ENCODE results near the gene TMEM14A. TPM values are rescaled to one million over a fixed set of nuclear protein-coding genes. Genes with fewer than 3 reads are reported as not detected.
"Not testable (repeated sequence)": the region's sequence is repeated elsewhere in the genome, so short reads cannot be mapped to it uniquely, and the experiment has no call there.

TMEM14A gene
- total and polyA plus RNA-seq, 3 donors from 2014 or later: 23.7 to 33.4 (median 27.4) TPM

GRCh38 chr6:52712136-52712535, 41.2 kb downstream of the TMEM14A start:
- Histone ChIP-seq H3K36me3 (ENCODE audit: low read depth, missing control alignments) (no peaks in the 10 kb centered on the region), H3K4me1 (peaks cover 5% of the 10 kb centered on the region), H3K27ac (no peak overlapping the region), H3K27me3 (no peaks in the 10 kb centered on the region), H3K9me3 (no peaks in the 10 kb centered on the region), H3K4me3 (no peak overlapping the region)
- TF ChIP-seq POLR2A (IDR thresholded peaks at IDR 0.05) (no peak), CTCF (IDR thresholded peaks at IDR 0.05) (no peak)
- intact Hi-C loops (cut with DNase I; ENCODE audit: low total_unique reads): no loop called here
- 89 to 91% methylated on average over 2 of the region's 2 CpGs for WGBS, 2 donors
- no peak for DNase-seq

GRCh38 chr6:52714761-52715160, 43.8 kb downstream of the TMEM14A start:
- H3K4me3 ChIP-seq; H3K27me3 ChIP-seq; H3K4me1 ChIP-seq; intact Hi-C loops (cut with DNase I; ENCODE audit: low total_unique reads); H3K27ac ChIP-seq; H3K36me3 ChIP-seq (ENCODE audit: low read depth, missing control alignments); DNase-seq; H3K9me3 ChIP-seq: not testable (repeated sequence)
- WGBS, 2 donors: 90 to 93% methylated on average over 9 of the region's 9 CpGs

- intact Hi-C loops (cut with DNase I; ENCODE audit: low total_unique reads): no loop called here
- Histone ChIP-seq H3K4me3 (no peak overlapping the region), H3K27ac (no peak overlapping the region), H3K9me3 (no peaks in the 10 kb centered on the region), H3K36me3 (ENCODE audit: low read depth, missing control alignments) (no peaks in the 10 kb centered on the region), H3K27me3 (no peaks in the 10 kb centered on the region), H3K4me1 (peaks cover 5% of the 10 kb centered on the region)
- DNase-seq: no peak
- TF ChIP-seq POLR2A (IDR thresholded peaks at IDR 0.05) (no peak), CTCF (IDR thresholded peaks at IDR 0.05) (no peak)
Observed at GRCh38 chr6:52718550-52718949, 47.6 kb downstream of the TMEM14A start.

GRCh38 chr6:52720321-52720720, 49.4 kb downstream of the TMEM14A start:
- Histone ChIP-seq H3K36me3 (ENCODE audit: low read depth, missing control alignments) (no peaks in the 10 kb centered on the region), H3K4me1 (peaks cover 15% of the 10 kb centered on the region), H3K9me3 (no peaks in the 10 kb centered on the region), H3K27ac (no peak overlapping the region), H3K27me3 (no peaks in the 10 kb centered on the region), H3K4me3 (no peak overlapping the region)
- WGBS, 2 donors: 34 to 84% methylated on average over 2 of the region's 2 CpGs
- TF ChIP-seq CTCF (IDR thresholded peaks at IDR 0.05) (no peak), POLR2A (IDR thresholded peaks at IDR 0.05) (no peak)
- DNase-seq: no peak
- intact Hi-C loops (cut with DNase I; ENCODE audit: low total_unique reads): no loop called here

- 30 to 57% methylated on average over 2 of the region's 2 CpGs for WGBS, 2 donors
- no peaks in the 10 kb centered on the region for H3K27me3 ChIP-seq
- no peak overlapping the region for H3K4me3 ChIP-seq
- no peak for TF ChIP-seq POLR2A (IDR thresholded peaks at IDR 0.05)
- no peak for TF ChIP-seq CTCF (IDR thresholded peaks at IDR 0.05)
- intact Hi-C loops (cut with DNase I; ENCODE audit: low total_unique reads): no loop called here
- H3K27ac ChIP-seq: peak overlapping the region; percentile 21 to 73
- DNase-seq: no peak
- peaks cover 17% of the 10 kb centered on the region for H3K4me1 ChIP-seq
- no peaks in the 10 kb centered on the region for H3K9me3 ChIP-seq
- no peaks in the 10 kb centered on the region for H3K36me3 ChIP-seq (ENCODE audit: low read depth, missing control alignments)
Observed at GRCh38 chr6:52724042-52724405, 53.1 kb downstream of the TMEM14A start.

All from testis (tissue), 3 donors.